Glomerular visceral epithelial cell (primary cell): Measurements from ENCODE around the gene NUMBL.
"Not testable (repeated sequence)": the region's sequence is repeated elsewhere in the genome, so short reads cannot be mapped to it uniquely, and the experiment has no call there.

Experiments used
- DNase-seq: peaks from one replicate; pipeline ENCODE4 v3.0.0-alpha.2; 2016; ENCODE audit errors: extremely low spot score

The NUMBL gene

DNA sequence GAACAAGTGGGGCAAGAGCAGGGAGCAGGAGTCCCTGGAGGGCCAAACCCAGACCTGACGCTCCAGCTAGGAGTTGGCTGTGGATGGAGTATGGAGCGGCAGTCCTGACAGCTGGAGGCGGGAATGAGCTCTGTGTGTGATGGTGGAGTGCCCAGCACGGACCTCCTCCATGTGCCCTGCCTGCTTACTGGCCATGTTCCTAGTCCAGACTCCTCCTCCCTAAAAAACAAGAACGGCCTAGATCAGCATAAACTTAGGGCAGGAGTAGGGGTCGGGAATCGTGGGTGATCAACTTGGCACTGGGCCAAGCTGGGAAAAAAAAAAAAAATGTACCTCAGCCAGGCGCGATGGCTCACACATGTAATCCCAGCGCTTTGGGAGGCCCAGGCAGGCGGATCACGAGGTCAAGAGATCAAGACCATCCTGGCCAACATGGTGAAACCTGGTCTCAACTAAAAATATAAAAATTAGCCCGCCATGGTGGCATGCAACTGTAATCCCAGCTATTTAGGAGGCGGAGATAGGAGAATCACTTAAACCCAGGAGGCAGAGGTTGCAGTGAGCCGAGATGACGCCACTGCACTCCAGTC lies 59.8 kb downstream of the NUMBL start:
- DNase-seq, result no peak

DNA sequence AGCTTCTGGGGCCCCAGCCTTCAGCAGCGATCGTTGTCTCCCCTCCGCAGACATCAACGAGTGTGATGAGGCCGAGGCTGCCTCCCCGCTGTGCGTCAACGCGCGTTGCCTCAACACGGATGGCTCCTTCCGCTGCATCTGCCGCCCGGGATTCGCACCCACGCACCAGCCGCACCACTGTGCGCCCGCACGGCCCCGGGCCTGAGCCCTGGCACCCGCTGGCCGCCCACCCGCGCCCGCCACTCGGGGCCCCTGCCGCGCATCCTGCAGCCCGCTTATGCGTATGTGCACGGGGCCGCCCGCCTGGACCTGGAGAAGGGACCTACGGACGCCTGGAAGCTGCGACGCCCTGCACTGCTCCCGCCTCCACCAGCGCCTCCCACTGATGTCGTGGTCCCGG lies 61.1 kb downstream of the NUMBL start:
- DNase-seq, result no peak

GRCh38 chr19:40627486-40628279 lies 62.8 kb downstream of the NUMBL start:
- no peak for DNase-seq

DNA sequence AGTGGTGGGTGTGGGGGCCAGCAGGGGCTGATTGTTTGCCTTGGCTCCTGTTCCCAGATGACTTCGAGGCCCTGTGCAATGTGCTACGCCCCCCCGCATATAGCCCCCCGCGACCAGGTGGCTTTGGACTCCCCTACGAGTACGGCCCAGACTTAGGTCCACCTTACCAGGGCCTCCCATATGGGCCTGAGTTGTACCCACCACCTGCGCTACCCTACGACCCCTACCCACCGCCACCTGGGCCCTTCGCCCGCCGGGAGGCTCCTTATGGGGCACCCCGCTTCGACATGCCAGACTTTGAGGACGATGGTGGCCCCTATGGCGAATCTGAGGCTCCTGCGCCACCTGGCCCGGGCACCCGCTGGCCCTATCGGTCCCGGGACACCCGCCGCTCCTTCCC lies 63.5 kb downstream of the NUMBL start:
- no peak for DNase-seq

GRCh38 chr19:40625406-40626120 lies 64.9 kb downstream of the NUMBL start:
- no peak for DNase-seq

DNA sequence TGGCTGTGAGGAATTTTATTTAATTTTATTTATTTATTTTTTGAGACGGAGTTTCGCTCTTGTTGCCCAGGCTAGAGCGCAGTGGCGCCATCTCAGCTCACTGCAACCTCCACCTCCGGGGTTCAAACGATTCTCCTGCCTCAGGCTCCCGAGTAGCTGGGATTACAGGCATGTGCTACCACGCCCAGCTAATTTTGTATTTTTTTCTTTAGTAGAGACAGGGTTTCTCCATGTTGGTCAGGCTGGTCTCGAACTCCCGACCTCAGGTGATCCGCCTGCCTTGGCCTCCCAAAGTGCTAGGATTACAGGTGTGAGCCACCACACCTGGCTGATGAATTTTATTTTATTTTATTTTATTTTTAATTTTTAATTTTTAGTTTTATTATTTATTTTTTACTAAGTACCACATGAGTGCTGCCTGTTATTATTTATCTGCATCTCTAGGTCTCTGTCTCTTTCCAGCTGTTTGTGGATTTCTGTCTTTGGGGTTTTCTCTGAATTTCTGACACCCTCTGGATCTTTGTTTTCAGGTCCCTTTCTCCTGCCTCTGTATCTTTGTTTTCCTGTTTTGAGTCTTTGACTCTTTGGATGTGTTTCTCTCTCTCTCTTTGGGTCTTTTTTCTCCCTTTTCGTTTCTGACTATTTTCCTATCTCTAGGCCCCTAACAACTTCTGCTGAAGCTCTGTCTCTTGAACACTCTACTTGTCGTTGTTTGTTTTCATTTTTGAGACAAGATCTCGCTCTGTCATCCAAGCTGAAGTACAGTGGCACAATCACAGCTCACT lies 65.9 kb downstream of the NUMBL start:
- DNase-seq, result not testable (repeated sequence)

- DNase-seq, result peak; percentile 82
These were observed 66.8 kb downstream of the NUMBL start for GRCh38 chr19:40623403-40624251.

DNA sequence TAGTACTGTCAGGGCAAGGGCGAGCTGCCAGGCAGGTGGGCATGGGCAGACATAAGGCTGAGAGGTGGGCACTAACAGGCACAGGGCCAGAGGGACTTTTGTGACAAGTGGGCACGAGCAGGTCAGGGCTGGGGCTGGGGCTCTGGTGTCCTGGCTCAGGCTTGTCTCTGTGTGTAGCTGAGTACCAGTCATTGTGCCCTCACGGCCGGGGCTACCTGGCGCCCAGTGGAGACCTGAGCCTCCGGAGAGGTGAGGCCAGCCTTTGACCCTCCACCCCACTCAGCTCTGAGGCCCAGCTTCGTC lies 67.7 kb downstream of the NUMBL start:
- no peak for DNase-seq

GRCh38 chr19:40621966-40622772 lies 68.3 kb downstream of the NUMBL start:
- no peak for DNase-seq

DNA sequence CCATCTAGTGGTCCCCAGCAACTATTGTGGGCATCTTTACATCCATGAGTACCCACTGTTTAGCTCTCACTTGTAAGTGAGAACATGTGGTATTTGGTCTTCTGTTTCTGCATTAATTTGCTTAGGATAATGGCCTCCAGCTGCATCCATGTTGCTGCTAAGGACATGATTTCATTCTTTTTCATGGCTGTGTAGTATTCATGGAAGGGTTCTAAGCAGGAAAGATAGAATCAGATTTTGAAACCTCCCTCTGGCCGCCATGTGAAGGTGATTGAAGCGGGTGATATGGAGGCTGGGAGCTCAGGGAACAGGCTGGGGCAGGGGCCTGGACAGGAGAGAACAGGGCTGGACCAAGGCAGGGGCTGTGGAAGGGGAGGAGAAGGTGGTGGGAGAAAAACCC lies 69.2 kb downstream of the NUMBL start:
- no peak for DNase-seq

- no peak for DNase-seq
These were observed 70.3 kb downstream of the NUMBL start for GRCh38 chr19:40620161-40620485.

DNA sequence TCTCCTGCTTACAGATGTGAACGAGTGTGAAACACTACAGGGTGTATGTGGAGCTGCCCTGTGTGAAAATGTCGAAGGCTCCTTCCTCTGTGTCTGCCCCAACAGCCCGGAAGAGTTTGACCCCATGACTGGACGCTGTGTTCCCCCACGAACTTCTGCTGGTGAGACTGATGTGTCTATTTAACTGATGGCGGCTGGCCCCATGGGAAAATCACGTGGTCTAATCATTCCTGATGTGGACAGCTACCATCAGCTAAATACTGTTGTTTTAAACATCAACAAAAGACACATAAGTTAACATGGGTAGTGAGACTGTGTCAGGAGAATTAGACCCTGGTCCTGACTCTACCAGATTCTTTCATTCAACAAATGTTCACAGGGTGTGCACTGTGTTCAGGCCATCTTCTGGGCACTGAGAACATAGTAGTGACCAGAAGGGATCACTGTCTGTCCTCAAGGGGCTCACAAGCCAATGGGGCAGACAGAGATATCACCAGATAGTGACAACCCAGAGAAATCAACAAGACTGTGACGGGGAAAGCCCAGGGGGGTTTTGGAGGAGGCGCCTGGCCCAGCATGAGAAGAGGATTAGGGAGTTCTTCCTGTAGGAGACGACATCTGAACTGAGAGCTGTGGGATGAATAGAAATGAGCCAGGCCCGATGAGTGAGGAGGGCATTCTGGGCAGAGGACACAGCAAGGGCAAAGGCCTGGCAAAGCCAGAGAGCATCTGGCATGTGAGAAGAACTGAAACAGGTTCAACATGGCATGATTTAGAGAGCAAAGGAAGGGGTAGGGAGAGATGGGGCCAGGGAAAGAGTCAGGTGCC lies 70.9 kb downstream of the NUMBL start:
- DNase-seq, result no peak

DNA sequence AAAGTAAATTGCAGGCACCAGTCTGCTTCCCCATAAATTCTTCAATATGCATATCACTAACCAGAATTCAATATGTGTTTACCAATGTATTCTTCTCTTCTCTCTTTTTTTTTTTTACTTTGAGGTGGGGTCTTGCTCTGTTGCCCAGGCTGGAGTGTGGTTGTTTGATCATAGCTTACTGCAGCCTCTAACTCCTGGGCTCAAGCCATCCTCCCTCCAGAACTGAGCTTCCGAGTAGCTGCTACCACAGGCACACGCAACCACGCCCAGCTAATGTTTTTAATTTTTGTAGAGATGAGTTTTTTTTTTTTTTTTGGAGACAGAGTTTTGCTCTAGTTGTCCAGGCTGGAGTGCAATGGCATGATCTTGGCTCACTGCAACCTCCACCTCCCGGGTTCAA lies 72.5 kb downstream of the NUMBL start:
- no peak for DNase-seq

DNA sequence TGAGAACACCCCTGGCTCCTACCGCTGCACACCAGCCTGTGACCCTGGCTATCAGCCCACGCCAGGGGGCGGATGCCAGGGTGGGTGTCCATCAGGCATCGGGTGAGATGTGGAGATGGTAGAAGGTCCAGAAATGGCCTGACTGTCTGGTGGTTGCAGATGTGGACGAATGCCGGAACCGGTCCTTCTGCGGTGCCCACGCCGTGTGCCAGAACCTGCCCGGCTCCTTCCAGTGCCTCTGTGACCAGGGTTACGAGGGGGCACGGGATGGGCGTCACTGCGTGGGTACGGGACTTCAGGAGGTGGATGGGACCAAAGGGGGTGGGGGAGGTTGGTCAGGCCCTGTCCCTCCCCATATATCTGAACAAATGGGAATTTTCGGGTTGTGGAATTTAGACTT lies 73.5 kb downstream of the NUMBL start:
- DNase-seq, result no peak

- no peak for DNase-seq
These were observed 74.3 kb downstream of the NUMBL start for GRCh38 chr19:40616178-40616577.
